CD8-positive, alpha-beta memory T cell (primary cell): ENCODE measurements around the gene HUNK. TPM values are rescaled to one million over a fixed set of nuclear protein-coding genes. Genes with fewer than 3 reads are reported as not detected.
"Not testable (repeated sequence)": the region's sequence is repeated elsewhere in the genome, so short reads cannot be mapped to it uniquely, and the experiment has no call there.

Experiments
- CTCF ChIA-PET: fragments of 350-600 bp; sonication (Branson Sonifier 250); formaldehyde crosslinking; loops from one replicate; lab custom pipeline; 2021; ENCODE audit warnings: antibody characterized with exemption; lab: Charles Lee
- POLR2A ChIA-PET: fragments of 350-600 bp; sonication (Branson Sonifier 250); formaldehyde crosslinking; loops from one replicate; lab custom pipeline; 2021; ENCODE audit warnings: antibody characterized with exemption; lab: Charles Lee
- DNase-seq, 5 donors: peaks; one replicate each; pipeline versions ENCODE4 v3.0.0 to v3.0.0-alpha.2; 2020 to 2022; ENCODE audit warnings: mixed read lengths in 1 of 5
- H3K27ac ChIP-seq: one replicate; pipeline ENCODE4 v1.7.0; 2013; ENCODE audit warnings: low read depth, mild to moderate bottlenecking, low read length, moderate library complexity
- H3K27me3 ChIP-seq: 2 replicates; pipeline ENCODE4 v1.7.0; 2013; ENCODE audit warnings: low read length, mild to moderate bottlenecking; ENCODE audit not compliant: insufficient read depth, poor library complexity, severe bottlenecking
- H3K36me3 ChIP-seq: 2 replicates; pipeline ENCODE4 v1.7.0; 2013; ENCODE audit warnings: mild to moderate bottlenecking, low read length, moderate library complexity; ENCODE audit not compliant: insufficient read depth
- H3K4me1 ChIP-seq: 2 replicates; pipeline ENCODE4 v1.7.0; 2013; ENCODE audit warnings: mild to moderate bottlenecking, low read length, moderate library complexity; ENCODE audit not compliant: insufficient read depth
- H3K4me3 ChIP-seq: 2 replicates; pipeline ENCODE4 v1.7.0; 2013; ENCODE audit warnings: mild to moderate bottlenecking, low read length
- H3K9me3 ChIP-seq: 2 replicates; pipeline ENCODE4 v1.7.0; 2013; ENCODE audit warnings: mild to moderate bottlenecking, low read length
- H3K27ac Mint-ChIP-seq, 8 donors: one replicate each; pipeline ENCODE4 v1.8.0; 2020 to 2021; ENCODE audit warnings: mixed read lengths in 8 of 8, mild to moderate bottlenecking in 6 of 8, inconsistent platforms in 3 of 8, moderate library complexity in 3 of 8
- H3K27me3 Mint-ChIP-seq, 2 donors: one replicate each; pipeline ENCODE4 v1.8.0; 2020 to 2021; ENCODE audit warnings: mixed read lengths in 2 of 2, mild to moderate bottlenecking in 1 of 2, moderate library complexity in 1 of 2
- H3K36me3 Mint-ChIP-seq, 3 donors: one replicate each; pipeline ENCODE4 v1.8.0; 2020 to 2021; ENCODE audit warnings: mixed read lengths in 3 of 3, inconsistent platforms in 1 of 3, mild to moderate bottlenecking in 1 of 3
- H3K4me1 Mint-ChIP-seq, 3 donors: one replicate each; pipeline ENCODE4 v1.8.0; 2020 to 2021; ENCODE audit warnings: mixed read lengths in 3 of 3, inconsistent platforms in 1 of 3, mild to moderate bottlenecking in 1 of 3
- H3K4me3 Mint-ChIP-seq, 7 donors: one replicate each; pipeline ENCODE4 v1.8.0; 2020 to 2021; ENCODE audit warnings: mixed read lengths in 7 of 7, mild to moderate bottlenecking in 6 of 7, moderate library complexity in 4 of 7, inconsistent platforms in 2 of 7
- H3K9me3 Mint-ChIP-seq, 5 donors: one replicate each; pipeline ENCODE4 v1.8.0; 2020 to 2022; ENCODE audit warnings: mixed read lengths in 5 of 5, mild to moderate bottlenecking in 3 of 5, moderate library complexity in 2 of 5, inconsistent platforms in 1 of 5
- polyA plus RNA-seq: library from polyadenylated mRNA; unstranded; fragments of 300-500 nt; fragmentation: Illumina TruSeq; gene quantifications from one replicate; pipeline ENCODE4 v1.2.3, GENCODE V29; 2021
- total RNA-seq, 2 experiments: library from RNA; stranded (reverse); gene quantifications; one replicate each; pipeline ENCODE4 v1.2.3, GENCODE V29; 2021

Gene HUNK
- total and polyA plus RNA-seq, 3 experiments from 2014 or later = 0.02 to 0.20 (median 0.06) TPM

DNA sequence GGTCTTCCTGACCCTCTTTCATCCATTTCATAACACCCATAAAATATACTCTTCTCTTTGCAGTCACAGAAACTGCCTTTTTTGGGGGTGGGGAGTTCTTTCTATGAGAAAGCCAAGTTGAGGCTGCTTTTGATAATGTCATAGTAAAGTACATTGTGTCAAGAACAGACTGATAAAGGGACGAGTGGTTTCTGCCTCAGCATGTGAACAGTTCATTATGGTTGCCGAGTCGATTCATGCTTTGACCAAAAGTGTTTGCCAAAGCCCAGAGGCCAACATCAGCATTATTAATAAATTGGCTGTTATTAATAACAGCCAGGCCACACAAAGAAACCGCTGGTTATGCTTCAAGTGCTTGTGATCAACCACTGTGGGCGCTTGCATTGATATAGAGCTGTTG is 162.0 kb downstream of the HUNK start:
- no peaks in the 10 kb centered on the region for H3K4me1 ChIP-seq
- no peak for DNase-seq
- Mint-ChIP-seq H3K27me3 (peaks cover 3 to 28% of the 10 kb centered on the region in 2 donors), H3K36me3 (no peaks in the 10 kb centered on the region), H3K9me3 (peaks cover 0 to 2% (median 0%) of the 10 kb centered on the region in 5 donors), H3K27ac (no peak overlapping the region), H3K4me3 (no peak overlapping the region), H3K4me1 (no peaks in the 10 kb centered on the region)
- POLR2A ChIA-PET = no interaction called here
- no peaks in the 10 kb centered on the region for H3K9me3 ChIP-seq
- CTCF ChIA-PET = no interaction called here
- H3K27me3 ChIP-seq = no peaks in the 10 kb centered on the region
- H3K27ac ChIP-seq = no peak overlapping the region
- H3K36me3 ChIP-seq = no peaks in the 10 kb centered on the region
- no peak overlapping the region for H3K4me3 ChIP-seq

DNA sequence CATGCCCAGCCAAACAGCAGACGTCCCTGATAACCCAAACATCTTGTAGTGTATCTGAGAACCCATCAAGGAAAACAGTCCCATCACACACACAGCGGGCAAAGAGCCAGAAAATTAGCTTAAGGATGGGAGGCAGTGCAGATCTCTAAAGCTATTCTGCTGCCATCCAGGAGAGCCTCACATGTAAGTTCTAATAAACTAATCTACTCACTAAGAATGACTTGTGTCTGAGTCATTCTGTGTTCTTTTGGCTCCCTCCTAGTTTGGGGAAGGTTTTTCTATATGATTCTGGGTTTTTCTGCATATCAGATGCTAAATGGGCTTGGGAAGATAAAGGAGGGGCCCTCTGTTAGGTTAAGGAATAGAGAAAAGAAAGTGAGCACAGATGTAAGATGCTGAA is 162.8 kb downstream of the HUNK start:
- H3K27ac ChIP-seq = no peak overlapping the region
- no peaks in the 10 kb centered on the region for H3K4me1 ChIP-seq
- H3K36me3 ChIP-seq = no peaks in the 10 kb centered on the region
- no peak overlapping the region for H3K4me3 Mint-ChIP-seq
- DNase-seq = no peak
- peaks cover 9 to 33% of the 10 kb centered on the region in 2 donors for H3K27me3 Mint-ChIP-seq
- no peaks in the 10 kb centered on the region for H3K4me1 Mint-ChIP-seq
- ChIA-PET POLR2A (no interaction called here), CTCF (no interaction called here)
- no peak overlapping the region for H3K27ac Mint-ChIP-seq
- H3K27me3 ChIP-seq = no peaks in the 10 kb centered on the region
- no peaks in the 10 kb centered on the region for H3K9me3 Mint-ChIP-seq
- H3K9me3 ChIP-seq = no peaks in the 10 kb centered on the region
- no peaks in the 10 kb centered on the region for H3K36me3 Mint-ChIP-seq
- H3K4me3 ChIP-seq = no peak overlapping the region

DNA sequence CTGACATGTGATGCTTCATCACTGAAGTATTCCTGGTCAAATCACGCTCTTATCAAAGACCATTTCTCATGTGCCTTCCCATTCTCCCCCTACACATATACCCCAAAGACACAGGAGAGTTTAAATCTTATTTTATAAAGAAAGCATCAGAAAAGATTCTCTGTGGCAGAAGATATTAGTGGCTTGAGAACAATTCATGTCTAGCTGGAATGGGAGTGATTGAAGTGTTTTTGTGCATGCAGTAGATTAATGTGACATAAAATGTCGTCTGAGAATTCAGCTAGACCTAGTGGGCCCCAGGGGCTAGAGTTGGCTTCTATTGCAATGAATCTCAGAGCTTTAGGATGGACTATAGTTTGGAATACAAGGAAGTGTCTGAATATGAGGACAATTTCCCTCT is 163.9 kb downstream of the HUNK start:
- POLR2A ChIA-PET = no interaction called here
- Mint-ChIP-seq H3K9me3 (peaks cover 0 to 6% (median 0%) of the 10 kb centered on the region in 5 donors), H3K4me3 (no peak overlapping the region), H3K27ac (no peak overlapping the region), H3K27me3 (peaks cover 11 to 40% of the 10 kb centered on the region in 2 donors), H3K4me1 (no peaks in the 10 kb centered on the region), H3K36me3 (no peaks in the 10 kb centered on the region)
- Histone ChIP-seq H3K27ac (no peak overlapping the region), H3K4me1 (no peaks in the 10 kb centered on the region), H3K36me3 (no peaks in the 10 kb centered on the region), H3K27me3 (no peaks in the 10 kb centered on the region), H3K9me3 (no peaks in the 10 kb centered on the region), H3K4me3 (no peak overlapping the region)
- CTCF ChIA-PET = no interaction called here
- no peak for DNase-seq

DNA sequence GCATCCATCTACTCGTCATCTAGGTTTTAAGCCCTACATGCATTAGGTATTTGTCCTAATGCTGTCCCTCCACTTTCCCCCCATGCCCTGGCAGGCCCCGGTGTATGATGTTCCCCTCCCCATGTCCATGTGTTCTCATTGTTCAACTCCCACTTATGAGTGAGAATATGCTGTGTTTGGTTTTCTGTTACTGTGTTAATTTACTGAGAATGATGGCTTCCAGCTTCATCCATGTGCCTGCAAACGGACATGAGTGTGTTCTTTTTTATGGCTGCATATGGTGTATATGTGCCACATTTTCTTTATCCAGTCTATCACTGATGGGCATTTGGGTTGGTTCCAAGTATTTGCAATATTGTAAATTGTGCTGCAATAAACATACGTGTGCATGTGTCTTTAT is 165.9 kb downstream of the HUNK start:
- H3K9me3 ChIP-seq, H3K9me3 Mint-ChIP-seq, H3K4me1 ChIP-seq, H3K4me3 ChIP-seq, POLR2A ChIA-PET, H3K27ac Mint-ChIP-seq, H3K27me3 ChIP-seq, CTCF ChIA-PET, H3K4me3 Mint-ChIP-seq, H3K36me3 ChIP-seq, H3K36me3 Mint-ChIP-seq, H3K4me1 Mint-ChIP-seq, DNase-seq, H3K27ac ChIP-seq: not testable (repeated sequence)
- H3K27me3 Mint-ChIP-seq = peaks cover 11 to 38% of the 10 kb centered on the region in 2 donors

DNA sequence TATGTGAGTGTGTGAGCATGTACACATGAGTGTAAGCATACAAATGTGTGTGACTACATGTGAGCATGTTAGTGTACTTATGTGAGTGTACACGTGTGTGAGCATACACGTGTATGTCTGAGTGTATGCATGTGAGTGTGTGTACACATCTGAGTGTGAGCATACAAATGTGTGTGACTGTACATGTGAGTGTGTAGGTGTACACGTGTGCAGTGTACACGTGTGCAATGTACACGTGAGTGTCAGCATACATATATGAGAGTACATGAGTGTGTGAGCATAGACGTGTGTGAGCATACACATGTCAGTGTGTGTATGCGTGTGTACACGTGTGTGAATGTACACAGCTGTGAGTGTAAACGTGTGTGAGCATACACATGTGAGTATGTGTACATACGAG is 170.6 kb downstream of the HUNK start:
- Mint-ChIP-seq H3K4me1 (no peaks in the 10 kb centered on the region), H3K27ac (no peak overlapping the region), H3K27me3 (peaks cover 11 to 23% of the 10 kb centered on the region in 2 donors), H3K4me3 (no peak overlapping the region), H3K36me3 (peaks cover 0 to 1% (median 0%) of the 10 kb centered on the region in 3 donors), H3K9me3 (peaks cover 0 to 6% (median 0%) of the 10 kb centered on the region in 5 donors)
- H3K9me3 ChIP-seq = no peaks in the 10 kb centered on the region
- no peak for DNase-seq
- no peaks in the 10 kb centered on the region for H3K36me3 ChIP-seq
- H3K27me3 ChIP-seq = no peaks in the 10 kb centered on the region
- no peaks in the 10 kb centered on the region for H3K4me1 ChIP-seq
- no peak overlapping the region for H3K27ac ChIP-seq
- CTCF ChIA-PET = no interaction called here
- H3K4me3 ChIP-seq = no peak overlapping the region
- POLR2A ChIA-PET = no interaction called here

DNA sequence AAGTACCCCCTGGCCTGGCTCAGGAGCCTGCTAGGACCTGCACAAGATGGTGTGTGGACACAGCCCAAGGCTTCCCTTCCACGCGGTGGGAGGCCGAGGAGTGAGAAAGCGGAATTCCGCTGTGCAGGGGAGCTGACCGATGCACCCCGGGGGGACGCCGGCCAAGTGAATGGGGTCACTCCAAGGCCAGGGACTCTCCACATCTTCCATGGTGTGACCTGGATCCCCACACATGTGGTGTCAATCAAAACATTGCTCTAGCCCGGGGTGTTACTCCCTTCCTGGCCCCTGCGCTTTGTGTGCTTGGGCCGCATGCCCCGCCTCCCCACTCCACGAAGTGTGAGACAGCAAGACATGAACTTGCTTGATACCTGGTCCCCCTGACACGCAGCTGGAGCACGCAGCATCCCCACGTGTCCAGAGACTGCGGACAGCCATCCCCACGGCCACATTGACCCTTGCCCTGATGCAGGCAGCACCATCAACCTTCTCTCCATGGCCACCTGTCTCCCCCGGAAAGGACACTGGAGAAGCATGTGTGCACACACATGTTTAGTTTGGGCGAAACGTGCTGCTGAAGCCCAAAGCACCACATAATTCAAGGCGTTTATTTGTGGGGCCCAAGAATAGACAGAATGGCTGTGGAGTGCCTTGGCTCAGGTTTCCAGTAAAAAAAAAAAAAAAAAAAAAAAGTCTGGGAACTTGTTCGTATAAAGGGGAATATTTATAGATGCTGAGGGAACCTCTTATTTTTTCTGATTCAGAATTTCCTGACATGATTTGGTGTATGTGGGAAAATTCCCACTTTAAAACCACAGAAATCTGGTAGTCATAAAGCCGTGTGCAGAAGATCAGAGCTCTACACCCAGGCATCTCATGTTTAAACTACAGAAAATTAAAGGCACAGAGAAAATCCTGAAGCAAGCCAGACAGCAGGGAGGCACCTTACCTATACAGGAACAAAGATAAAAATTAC is 171.7 kb downstream of the HUNK start:
- Mint-ChIP-seq H3K27ac (no peak overlapping the region), H3K9me3 (peaks cover 0 to 6% (median 0%) of the 10 kb centered on the region in 5 donors), H3K4me3 (no peak overlapping the region), H3K27me3 (peaks cover 13 to 16% of the 10 kb centered on the region in 2 donors), H3K4me1 (no peaks in the 10 kb centered on the region), H3K36me3 (peaks cover 0 to 1% (median 0%) of the 10 kb centered on the region in 3 donors)
- H3K9me3 ChIP-seq = no peaks in the 10 kb centered on the region
- H3K27me3 ChIP-seq = no peaks in the 10 kb centered on the region
- DNase-seq = no peak
- H3K4me3 ChIP-seq = no peak overlapping the region
- ChIA-PET POLR2A (no interaction called here), CTCF (no interaction called here)
- H3K36me3 ChIP-seq = no peaks in the 10 kb centered on the region
- no peaks in the 10 kb centered on the region for H3K4me1 ChIP-seq
- H3K27ac ChIP-seq = no peak overlapping the region

DNA sequence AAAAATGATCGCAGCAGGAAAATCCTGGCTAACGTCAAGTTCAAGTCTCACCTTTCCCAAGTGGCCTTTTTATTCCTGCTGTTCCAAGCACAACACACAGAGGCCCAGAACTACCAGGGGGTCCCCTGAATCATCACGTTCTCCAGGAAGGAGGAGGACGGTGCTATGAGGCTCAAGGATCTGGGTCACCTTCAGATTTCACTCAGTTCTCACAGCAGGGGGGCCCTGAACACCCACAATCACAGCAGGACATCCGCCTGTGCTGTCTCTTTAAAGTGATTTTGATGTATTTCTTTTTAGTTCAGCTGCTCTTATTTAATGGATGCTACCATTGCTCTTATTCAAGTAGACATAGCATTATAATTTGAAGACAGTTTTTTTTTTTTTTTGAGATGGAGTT is 173.4 kb downstream of the HUNK start:
- Mint-ChIP-seq H3K4me1 (no peaks in the 10 kb centered on the region), H3K27ac (no peak overlapping the region), H3K9me3 (peaks cover 0 to 5% (median 4%) of the 10 kb centered on the region in 5 donors), H3K36me3 (peaks cover 0 to 4% (median 1%) of the 10 kb centered on the region in 3 donors), H3K4me3 (no peak overlapping the region), H3K27me3 (peaks cover 1 to 2% of the 10 kb centered on the region in 2 donors)
- Histone ChIP-seq H3K27me3 (no peaks in the 10 kb centered on the region), H3K27ac (no peak overlapping the region), H3K4me1 (no peaks in the 10 kb centered on the region), H3K36me3 (no peaks in the 10 kb centered on the region), H3K4me3 (no peak overlapping the region), H3K9me3 (no peaks in the 10 kb centered on the region)
- DNase-seq = no peak
- CTCF ChIA-PET = no interaction called here
- POLR2A ChIA-PET = no interaction called here

DNA sequence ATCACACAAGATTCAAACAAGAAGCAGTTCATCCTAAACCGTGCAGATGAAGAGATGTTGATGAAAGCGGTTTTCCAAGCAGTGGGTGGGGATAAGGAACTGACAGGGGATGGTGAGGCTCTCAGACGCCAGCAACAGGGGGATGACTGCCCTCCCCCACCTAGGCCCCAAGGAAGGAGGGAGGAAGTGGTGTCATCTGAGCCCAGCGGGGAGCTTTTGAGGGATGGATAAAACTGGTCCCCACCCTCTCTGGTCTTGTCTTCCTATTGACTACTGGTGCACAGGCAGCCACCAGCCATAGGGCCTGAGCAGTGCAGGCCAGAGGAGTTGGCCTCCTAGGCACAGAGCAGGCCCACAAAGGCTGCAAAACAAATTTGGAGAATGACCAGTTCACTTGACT is 175.5 kb downstream of the HUNK start:
- Histone ChIP-seq H3K4me3 (no peak overlapping the region), H3K9me3 (peaks cover 3% of the 10 kb centered on the region), H3K4me1 (no peaks in the 10 kb centered on the region), H3K36me3 (no peaks in the 10 kb centered on the region), H3K27ac (no peak overlapping the region), H3K27me3 (no peaks in the 10 kb centered on the region)
- POLR2A ChIA-PET = no interaction called here
- Mint-ChIP-seq H3K36me3 (peaks cover 0 to 5% (median 1%) of the 10 kb centered on the region in 3 donors), H3K27me3 (peaks cover 0 to 1% of the 10 kb centered on the region in 2 donors), H3K27ac (no peak overlapping the region), H3K4me3 (no peak overlapping the region), H3K9me3 (peaks cover 10 to 18% (median 13%) of the 10 kb centered on the region in 5 donors), H3K4me1 (no peaks in the 10 kb centered on the region)
- CTCF ChIA-PET = no interaction called here
- DNase-seq = no peak
